D341Med (cell line): ENCODE measurements around the gene VEZT.
A peak's percentile ranks its signal among the peaks of the same experiment; 100 is the strongest.
"Not testable (repeated sequence)": the region's sequence is repeated elsewhere in the genome, so short reads cannot be mapped to it uniquely, and the experiment has no call there.

Source experiments
- DNase-seq: peaks from one replicate; pipeline ENCODE4 v3.0.0; 2012; ENCODE audit warnings: low spot score

VEZT gene

GRCh38 chr12:95321516-95322246 lies 104.1 kb downstream of the VEZT start:
- DNase-seq = peak; percentile 51

GRCh38 chr12:95322326-95322725 lies 104.7 kb downstream of the VEZT start:
- no peak for DNase-seq

GRCh38 chr12:95323212-95323611 lies 105.6 kb downstream of the VEZT start:
- no peak for DNase-seq

GRCh38 chr12:95324246-95324645 lies 106.6 kb downstream of the VEZT start:
- DNase-seq = not testable (repeated sequence)

- DNase-seq = no peak
These were observed 107.9 kb downstream of the VEZT start for GRCh38 chr12:95325501-95325900.

- DNase-seq = no peak
These were observed 108.8 kb downstream of the VEZT start for GRCh38 chr12:95326445-95326844.

- DNase-seq = no peak
These were observed 109.2 kb downstream of the VEZT start for GRCh38 chr12:95326855-95327254.

GRCh38 chr12:95328708-95329107 lies 111.1 kb downstream of the VEZT start:
- no peak for DNase-seq

- no peak for DNase-seq
These were observed 118.3 kb downstream of the VEZT start for GRCh38 chr12:95335948-95336347.

GRCh38 chr12:95336387-95337067 lies 118.9 kb downstream of the VEZT start:
- DNase-seq = peak; percentile 88

- DNase-seq = no peak
These were observed 119.5 kb downstream of the VEZT start for GRCh38 chr12:95337146-95337545.

GRCh38 chr12:95339086-95339788 lies 121.6 kb downstream of the VEZT start:
- no peak for DNase-seq

GRCh38 chr12:95342008-95342407 lies 124.4 kb downstream of the VEZT start:
- DNase-seq = no peak

- no peak for DNase-seq
These were observed 126.0 kb downstream of the VEZT start for GRCh38 chr12:95343461-95344230.

- DNase-seq = no peak
These were observed 131.7 kb downstream of the VEZT start for GRCh38 chr12:95349291-95349690.

- no peak for DNase-seq
These were observed 134.1 kb downstream of the VEZT start for GRCh38 chr12:95351748-95352147.
